ENCODE results near the gene GLB1L2.

Gene GLB1L2

DNA sequence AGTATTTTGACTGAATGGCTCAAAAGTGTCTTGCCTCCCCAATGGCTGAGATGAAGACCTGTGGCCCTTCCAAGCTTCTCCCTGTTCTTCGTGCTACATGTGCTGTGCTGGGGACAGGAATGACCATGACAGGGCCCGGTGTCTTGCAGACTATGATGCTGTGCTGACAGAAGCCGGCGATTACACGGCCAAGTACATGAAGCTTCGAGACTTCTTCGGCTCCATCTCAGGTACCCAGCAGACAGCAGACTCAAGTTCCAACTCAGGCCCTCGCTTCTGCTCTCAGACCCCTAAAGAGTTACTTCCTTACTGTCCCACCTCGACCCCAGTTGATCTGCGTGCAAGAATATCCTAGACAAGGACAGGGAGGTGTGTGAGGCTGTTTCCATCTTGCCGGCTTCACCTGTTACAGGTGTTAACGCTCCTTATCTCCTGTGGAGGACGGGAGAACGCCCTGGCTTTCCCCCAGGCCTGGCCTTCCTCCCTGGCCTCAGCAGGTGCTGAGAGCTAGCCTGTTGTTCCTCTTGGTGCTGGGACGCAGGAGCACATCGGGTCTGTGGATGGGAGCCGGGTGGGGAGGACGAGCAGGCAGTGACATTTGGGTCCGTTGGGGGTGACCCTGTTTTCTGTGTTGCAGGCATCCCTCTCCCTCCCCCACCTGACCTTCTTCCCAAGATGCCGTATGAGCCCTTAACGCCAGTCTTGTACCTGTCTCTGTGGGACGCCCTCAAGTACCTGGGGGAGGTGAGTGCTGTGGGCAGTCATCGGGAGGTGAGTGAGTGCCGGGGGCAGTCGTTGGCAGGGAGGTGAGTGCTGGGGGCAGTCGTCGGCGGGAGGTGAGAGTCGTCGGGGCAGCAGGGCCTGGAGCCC, 38.1 kb downstream of the GLB1L2 start:
- no peak for DNase-seq

DNA sequence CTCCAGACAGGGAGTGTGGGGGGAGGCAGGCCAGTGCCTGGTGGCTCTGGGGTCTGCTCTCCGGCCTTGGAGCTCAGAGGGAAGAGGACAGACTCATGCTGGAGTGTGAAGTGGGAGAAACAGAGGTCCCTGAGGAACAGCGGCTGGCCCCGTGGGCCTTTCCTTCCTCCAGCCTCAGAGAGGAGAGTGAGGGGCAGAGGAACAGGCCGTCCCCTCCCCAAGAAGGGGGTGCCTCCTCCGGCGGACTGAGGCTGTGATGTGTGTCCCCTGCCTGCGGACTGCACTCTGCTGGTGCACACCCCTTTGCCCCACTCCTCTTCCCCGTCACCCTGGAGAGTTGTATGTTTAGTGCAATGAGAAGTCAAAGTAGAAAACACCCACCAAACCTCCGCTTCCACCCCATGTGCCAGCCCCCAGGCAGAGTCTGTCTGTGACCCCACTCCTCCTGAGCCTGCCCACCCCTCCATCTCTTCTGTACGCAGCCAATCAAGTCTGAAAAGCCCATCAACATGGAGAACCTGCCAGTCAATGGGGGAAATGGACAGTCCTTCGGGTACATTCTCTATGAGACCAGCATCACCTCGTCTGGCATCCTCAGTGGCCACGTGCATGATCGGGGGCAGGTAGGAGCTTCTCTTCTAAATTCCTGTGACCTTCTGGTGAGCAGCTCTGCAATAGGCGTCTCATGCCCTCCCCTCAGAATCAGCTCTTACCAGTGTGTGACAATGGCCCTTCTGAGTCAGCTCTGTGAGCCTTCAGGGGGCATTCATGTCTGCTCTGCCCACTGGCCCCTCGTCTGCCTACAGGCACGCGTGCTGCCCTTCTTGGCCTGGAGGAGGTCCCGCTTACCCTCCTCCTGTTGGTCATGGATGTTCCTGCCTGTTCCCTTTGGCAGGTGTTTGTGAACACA, 39.0 kb downstream of the GLB1L2 start:
- no peak for DNase-seq

DNA sequence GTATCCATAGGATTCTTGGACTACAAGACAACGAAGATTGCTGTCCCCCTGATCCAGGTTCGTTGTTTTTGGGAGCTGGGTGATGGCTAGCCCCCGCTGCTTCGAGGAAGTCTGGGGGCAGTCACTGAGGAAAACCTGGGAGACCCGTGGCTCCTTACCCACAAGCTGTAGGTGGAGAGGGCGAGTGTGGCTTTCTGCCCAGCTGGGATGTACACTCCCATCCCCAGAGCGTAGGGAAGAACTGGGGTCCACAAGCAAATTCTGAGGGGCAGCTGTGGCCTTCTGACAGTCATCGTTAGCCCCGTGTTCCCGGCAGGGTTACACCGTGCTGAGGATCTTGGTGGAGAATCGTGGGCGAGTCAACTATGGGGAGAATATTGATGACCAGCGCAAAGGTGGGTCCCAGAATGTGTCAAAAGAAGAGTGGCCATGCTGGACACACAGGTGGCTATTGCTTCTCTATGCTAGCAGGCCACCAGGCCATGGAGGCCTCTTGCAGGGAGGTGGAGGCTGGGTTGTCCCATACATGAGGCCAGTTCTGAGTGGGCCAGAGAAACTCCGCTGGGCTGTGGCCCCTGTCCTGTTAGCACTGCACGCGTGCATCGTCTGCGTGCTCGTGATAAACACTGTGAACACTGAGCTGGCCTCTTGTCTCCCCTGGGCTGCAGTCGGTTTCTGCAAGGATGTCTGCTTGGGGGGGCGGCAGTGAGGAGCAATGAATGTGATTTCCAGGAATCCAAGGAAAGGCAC, 39.8 kb downstream of the GLB1L2 start:
- DNase-seq: no peak

DNA sequence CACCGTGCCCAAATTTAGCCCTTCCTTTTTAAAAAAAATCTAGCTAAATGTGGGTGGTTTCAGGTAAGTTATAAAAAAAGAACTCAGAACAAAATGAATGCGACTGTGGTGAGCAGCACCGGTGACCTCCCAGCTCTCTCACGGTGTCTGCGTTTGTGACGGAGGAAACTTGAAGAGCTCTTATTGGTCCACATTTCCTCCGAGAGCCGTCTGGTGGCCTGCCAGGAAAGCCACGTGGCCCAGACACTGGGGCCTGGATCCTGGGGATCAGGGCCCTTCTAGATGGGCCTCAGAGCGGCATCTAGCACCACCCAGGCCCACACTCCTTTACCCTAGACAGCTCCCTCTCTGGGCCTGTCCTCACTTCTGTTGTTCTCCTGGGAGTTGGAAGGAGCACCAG, 40.7 kb downstream of the GLB1L2 start:
- DNase-seq: no peak

DNA sequence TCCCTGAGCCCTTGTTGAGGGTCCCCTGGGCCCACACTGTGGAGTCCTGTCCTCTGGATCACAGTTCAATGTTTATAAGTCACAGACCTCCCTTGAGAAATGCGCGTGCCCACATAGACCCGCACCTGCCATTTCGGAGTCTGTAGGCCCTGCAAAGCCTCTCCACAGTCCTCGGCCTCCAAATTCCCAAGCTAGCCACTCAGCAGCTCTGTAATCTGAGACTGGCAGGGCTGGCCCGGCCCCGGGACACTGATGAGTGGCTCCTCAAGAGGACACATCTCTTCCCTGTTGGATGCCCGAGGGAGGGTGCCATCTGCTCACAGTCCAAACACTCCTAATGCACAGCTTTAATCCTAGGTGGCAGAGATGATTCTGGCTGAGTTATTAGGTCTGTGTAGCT, 41.2 kb downstream of the GLB1L2 start:
- peak; percentile 19 for DNase-seq

DNA sequence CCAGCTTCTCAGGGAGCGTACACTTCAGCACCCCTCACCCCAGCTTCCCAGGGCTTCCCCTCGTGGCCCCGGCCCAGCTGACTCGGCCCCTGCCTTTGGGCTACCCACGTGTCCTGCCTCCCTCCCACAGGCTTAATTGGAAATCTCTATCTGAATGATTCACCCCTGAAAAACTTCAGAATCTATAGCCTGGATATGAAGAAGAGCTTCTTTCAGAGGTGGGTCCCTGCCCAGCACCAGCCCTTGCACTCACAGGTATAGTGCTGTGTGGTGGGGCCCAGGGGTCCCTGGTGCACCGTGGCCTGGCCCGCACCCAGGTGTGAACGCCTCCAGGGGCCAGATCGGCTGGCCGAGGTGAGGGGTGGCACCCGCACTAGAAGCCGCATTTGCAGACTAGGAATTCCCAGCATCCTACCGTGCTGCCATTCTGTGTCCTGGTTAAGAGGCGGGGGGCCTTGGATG, 41.8 kb downstream of the GLB1L2 start:
- no peak for DNase-seq

DNA sequence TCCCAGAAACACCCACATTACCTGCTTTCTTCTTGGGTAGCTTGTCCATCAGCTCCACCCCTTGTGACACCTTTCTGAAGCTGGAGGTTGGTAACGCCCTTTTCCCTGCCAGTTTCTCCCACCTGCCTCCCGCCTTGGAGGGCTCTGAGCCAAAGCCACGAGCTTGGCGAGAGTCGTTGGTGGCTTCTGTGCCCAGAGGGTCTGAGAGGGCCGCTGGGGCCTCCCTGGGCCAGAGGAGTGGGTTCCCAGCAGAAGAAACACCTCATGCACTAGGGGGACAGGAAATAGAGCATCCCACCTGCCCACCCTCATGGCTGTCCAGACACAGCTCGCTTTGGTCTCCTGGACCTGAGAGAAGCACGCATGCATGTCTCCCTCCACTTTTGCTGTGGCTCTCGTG, 42.4 kb downstream of the GLB1L2 start:
- no peak for DNase-seq

DNA sequence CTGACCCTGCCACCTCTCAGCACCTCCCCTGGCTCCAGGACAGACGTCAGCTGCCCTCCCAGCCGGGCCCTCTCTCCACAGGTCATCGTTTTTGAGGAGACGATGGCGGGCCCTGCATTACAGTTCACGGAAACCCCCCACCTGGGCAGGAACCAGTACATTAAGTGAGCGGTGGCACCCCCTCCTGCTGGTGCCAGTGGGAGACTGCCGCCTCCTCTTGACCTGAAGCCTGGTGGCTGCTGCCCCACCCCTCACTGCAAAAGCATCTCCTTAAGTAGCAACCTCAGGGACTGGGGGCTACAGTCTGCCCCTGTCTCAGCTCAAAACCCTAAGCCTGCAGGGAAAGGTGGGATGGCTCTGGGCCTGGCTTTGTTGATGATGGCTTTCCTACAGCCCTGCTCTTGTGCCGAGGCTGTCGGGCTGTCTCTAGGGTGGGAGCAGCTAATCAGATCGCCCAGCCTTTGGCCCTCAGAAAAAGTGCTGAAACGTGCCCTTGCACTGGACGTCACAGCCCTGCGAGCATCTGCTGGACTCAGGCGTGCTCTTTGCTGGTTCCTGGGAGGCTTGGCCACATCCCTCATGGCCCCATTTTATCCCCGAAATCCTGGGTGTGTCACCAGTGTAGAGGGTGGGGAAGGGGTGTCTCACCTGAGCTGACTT, 43.2 kb downstream of the GLB1L2 start:
- no peak for DNase-seq

DNA sequence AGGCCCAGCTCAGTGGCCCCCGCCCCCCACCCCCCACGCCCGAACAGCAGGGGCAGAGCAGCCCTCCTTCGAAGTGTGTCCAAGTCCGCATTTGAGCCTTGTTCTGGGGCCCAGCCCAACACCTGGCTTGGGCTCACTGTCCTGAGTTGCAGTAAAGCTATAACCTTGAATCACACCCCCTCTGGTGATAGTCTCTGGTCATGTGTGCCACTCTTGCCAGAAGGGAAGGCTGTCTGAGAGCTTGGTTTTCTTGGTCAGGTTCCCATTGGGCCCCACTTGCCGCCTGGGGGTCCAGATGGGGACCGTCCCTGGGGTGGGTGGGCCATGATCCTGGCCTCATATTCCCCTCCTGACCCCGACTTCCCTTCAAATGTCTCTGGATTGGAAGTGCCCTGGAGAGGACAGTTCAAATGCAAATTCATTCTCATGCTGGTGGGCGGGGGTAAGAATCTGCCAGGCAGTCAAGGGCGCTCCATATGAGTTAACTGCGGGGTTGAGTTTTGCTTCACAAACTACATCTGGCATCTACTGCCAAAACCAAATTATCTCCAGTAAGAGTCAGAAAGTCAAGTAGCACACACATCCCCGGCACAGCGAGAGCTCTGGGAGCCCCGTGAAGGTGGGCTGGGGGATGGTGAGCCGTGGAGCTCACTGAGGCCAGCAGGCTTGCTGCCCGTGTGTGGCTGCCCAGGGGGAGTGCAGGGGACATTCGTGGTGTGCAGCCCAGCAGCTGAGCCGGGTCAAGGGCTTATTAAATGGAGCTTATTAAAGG, 44.5 kb downstream of the GLB1L2 start:
- no peak for DNase-seq

DNA sequence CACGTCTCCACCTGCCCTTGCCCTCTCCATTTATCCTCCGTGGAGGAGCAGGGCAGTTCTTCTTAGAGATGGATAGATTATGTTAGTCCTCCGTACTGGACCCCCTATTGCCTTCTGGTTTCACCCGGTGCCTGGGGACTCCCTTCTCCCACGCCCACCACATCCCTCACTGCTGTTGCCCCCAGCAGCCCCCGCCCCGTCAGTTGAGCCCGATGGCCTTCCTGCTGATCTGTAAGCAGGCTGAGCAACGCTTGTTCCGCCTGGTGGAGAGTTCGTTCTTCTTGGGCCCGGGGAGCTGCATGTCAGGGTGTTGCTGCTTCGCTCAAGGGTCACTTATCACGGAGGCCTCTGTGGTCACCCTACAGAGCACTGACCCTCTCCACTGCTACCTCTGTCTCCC, 46.1 kb downstream of the GLB1L2 start:
- no peak for DNase-seq

DNA sequence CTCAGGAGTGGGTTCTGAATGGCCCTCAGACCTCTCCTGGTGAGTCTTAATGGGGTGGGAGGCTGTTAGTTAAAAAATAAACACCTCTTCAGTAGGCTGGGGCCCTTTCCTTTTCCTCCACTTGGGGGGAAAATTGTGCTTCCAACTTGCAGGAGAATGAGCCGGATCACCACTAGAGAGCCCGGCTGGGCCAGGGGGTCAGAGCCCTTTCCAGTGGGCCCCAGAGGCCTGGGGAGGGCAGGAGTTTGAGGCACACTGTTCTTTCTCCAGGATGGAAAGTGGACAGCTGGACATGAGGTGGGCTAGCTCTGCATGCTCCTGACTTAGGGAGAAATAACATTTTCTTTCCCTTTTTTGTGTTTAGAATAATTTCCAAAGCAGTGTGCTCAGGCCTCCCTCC, 47.5 kb downstream of the GLB1L2 start:
- DNase-seq: no peak

DNA sequence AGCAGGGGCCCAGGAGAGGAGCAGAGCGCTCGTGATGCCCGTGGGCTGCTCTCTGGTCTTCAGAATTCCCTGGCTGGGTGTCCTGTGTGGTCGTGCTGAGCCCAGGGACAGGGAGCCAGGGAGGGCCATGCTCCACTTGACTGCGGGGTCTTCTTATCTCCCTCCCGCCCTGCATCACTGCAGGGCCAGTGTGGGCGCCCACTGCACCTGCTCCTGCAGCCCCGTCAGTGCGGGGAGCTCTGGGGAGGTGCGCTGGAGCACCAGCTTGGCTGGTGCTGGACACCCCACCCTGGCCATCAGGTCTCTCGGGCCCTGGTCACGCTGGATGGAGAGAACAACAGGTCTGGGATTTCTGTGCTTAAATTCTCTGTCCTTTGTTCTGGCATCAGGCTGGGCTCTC, 48.4 kb downstream of the GLB1L2 start:
- no peak for DNase-seq

DNA sequence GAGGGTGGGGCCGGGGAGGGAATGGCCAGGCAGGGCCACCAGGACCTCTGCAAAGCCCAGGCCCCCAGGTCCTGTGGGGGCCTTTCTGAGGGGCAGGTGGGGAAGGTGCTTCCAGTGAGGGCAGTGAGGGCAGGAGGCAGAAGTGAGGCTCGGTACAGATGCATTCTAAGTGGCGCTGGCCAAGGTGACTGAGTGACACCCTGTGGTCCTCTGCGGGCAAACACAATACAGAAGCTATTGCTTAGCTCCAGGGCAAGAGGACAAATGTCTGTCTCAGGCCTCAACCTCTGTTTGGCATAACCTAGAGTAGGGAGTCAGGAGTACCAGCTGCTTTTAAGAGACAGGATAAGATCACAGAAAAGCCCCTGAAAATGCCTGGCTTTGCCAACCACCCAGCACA, 49.0 kb downstream of the GLB1L2 start:
- DNase-seq: no peak

DNA sequence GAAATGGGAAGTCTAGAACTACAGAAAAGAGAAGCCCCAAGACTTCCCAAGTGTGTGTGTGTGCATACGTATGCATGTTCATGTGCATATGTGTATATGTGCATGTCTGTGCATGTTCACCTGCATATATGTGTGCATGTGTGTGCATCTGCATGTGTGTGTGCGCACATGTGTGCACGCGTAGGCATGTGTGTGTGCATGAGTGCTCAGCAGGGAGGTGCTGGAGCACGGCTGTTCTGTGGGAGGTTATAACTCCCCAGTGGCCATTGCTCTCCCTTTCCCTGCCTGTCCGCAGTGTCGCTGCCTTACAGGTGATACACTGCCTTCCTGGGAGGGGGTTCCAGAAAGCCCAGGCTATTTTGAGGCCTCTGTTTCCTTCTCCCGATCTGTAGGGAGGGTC, 50.5 kb downstream of the GLB1L2 start:
- no peak for DNase-seq

DNA sequence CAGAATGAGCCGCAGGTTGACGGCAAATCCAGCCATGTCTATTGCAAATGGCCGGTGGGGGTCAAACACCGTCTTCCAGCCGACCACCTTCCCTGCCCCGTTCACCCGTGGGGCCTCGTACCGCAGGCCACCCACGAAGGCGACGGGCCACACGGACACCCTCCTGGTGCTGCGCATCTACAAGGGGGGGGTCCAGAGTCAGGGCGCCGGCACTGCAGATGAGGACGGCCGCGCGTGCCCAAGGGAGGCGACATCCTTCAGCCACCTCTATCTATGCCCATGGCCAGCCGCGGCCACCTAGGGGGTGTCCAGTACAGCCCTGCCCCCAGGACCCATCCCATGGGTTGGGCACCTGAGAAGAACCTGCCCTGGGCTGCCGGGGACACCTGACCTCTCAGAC, 51.0 kb downstream of the GLB1L2 start:
- DNase-seq: no peak

DNA sequence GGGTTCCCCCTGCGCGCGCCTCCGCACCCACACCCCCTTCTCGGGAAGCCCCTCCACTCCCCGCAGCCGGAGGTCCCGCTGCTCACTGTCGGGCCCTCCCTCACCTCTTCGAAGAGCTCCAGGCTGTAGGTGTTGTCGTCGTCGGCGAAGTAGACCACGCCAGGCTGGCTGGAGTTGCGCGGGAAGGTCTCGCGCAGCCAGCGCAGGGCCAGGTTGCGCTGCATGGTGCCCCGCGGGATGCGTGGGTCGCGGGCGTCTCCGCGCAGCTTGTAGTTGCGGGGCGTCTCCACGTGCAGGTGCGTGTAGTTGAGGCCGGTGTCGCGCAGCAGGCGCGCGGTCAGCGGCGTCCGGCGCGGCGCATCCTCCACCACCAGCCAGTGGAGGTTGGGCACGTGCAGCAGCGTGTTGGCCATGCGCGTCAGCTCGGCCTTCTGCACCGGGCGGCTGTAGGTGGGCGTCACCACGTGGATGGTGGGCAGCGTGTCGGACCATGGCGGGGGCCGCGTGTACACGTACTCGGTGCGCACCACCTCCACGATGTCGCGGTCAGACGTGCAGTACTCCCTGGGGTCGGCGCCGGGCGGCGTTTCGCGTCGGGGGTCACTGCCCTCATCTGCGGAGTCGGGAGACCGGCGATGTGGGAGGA, 51.9 kb downstream of the GLB1L2 start:
- no peak for DNase-seq

DNA sequence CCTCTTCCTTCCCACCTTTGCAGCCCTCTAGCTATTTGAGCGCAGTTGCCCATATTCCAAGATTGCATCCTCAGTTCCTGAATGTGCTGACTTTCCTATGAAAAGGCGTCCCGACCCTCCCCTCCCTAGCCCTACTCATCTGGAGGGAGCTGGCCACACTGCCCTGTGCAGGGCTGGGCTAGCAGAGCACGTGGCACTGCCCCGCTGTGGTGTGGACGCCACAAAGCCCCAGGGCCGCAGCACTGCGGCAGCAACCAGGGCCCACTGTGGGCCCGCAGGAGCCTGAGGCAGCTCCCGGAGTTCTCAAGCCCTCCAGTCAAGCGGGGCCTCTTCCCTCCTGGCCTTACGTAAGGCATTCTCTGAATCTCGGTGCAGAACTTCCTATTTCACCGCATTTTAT, 52.6 kb downstream of the GLB1L2 start:
- DNase-seq: no peak

DNA sequence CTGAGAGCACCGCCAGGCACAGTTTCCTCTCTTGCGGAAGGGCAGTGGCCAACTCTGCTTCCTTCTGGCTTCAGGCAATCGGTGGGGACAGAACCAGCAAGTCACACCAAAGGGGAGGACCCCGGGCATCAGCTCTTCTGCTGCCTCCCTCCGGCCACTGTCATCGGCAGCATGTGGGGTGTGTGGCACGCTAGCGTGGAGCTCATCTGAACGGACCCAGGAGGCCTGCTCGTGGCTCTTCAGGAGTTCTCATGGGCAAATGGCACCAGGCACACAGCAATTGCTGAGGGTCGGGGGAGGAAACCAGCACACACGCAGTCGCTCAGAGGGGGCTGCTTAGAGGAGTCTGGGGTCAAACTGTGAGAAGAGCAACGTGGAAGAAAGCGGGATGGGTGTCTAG, 53.4 kb downstream of the GLB1L2 start:
- no peak for DNase-seq

DNA sequence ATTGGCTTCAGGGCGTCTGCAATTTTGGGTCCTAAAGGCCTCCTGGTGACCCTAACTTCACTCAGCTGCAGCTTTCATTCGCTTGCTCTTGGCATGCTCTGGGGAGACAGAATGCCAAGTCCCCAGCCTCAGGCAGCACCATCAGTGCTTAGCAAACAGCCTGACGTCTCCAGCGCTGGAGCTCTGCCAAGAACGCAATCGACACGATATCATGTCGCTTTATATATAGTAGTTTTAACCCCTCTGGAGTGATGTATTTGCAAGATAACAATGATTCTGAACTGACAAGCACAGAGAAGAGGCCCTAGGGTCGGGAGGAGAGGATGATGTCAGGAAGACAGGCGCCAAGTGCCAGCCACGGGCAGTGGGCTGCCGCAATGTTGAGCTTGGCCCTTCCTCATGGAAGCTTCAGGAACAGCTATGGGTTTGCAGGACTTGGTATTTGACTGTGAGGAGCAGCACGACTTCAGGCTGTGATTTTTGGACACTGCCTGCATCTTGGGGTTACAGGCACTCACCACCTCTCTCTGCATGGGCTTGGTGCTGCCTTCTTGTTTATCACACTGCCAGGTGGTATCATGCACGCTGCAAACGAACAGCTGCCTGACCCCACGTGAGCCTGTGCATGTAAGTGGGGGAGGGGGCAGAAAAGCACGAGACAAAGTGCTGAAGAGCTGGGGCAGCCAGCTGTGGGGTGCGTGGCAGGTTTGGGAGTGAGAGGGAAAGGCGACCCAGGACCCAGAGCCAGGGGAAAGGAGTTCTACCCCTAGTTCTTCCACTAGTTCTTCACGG, 54.2 kb downstream of the GLB1L2 start:
- DNase-seq: peak; percentile 87

DNA sequence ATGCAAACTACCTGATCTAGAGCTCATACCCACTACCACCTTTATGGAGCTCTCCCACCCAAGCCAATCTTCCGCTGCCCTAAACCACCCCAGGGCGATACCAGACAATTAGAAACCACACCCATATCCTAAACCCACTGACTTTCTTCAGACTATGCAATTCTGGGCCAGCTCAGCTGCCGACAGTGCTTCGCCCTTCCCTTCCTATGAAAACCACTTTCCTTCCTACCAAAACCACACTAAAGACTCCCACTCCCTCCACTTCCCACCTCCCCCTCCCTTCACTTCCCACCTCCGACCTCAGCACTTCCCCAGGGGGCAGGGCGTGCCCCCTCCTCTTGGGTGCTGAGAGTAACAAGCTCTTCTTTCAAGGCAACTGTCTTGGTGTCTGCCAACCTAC, 55.2 kb downstream of the GLB1L2 start:
- no peak for DNase-seq

DNA sequence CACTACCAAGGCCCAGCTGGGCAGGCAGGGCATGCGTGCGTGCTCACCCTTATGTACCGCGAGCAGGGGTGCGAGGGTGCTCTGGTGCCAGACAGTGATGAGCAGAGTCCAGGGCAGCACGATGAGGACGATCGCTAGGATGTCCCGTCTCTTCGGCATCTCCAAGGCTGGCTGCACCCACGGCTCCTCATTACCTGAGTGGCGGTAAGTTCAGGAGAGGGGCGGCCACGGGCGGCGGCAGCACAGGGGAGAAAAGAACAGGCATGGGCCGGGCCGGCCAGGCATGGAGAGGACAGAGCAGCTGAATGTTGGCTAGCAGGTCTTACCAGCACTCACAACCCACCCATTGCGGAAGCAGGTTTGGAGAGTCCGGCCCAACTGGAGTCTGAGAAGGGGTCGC, 55.7 kb downstream of the GLB1L2 start:
- DNase-seq: no peak

All from NCI-H1436 (cell line).